ENCODE measurements around the gene GIMAP5. TPM values are rescaled to one million over a fixed set of nuclear protein-coding genes. Genes with fewer than 3 reads are reported as not detected.

GIMAP5 gene
- total and polyA plus RNA-seq, 2 donors (not counting 3 experiments of a cell fraction or from before 2014, with no cell fraction given): 0.44 to 18.9 TPM

- no peaks in the 10 kb centered on the region for H3K27me3 ChIP-seq (ENCODE audit: control insufficient read depth in 2 of 2, insufficient read depth in 2 of 2, low read length in 2 of 2)
- DNase-seq (ENCODE audit: low read depth, low spot score) (peak; percentile 95), FAIRE-seq (peak; percentile 83)
- intact Hi-C loops (cut with micrococcal nuclease) (loop anchor here (1.0 to 10.0 kb wide), 4 partner anchors 77 to 469 kb away; no protein-coding TSS in a partner anchor), dilution Hi-C loops (cut with MboI; ENCODE audit: extremely low pct_ligation_motif_present, low sequenced_read_pairs) (no loop called here)
- no peaks in the 10 kb centered on the region for H3K79me2 ChIP-seq (ENCODE audit: control insufficient read depth, insufficient read depth, low read length)
- no peaks in the 10 kb centered on the region for H3K36me3 ChIP-seq (ENCODE audit: control insufficient read depth in 2 of 2, extremely low read depth in 1 of 2, insufficient read depth in 2 of 2, low read length in 2 of 2)
- BruUV-seq (replicated peaks): no TSS peak
- H3K4me1 ChIP-seq (ENCODE audit: control insufficient read depth, extremely low read depth, insufficient read depth, low read length): peaks cover 22% of the 10 kb centered on the region
- H3K9me3 ChIP-seq (replicated peaks; ENCODE audit: control insufficient read depth, insufficient read depth, low read length): no peaks in the 10 kb centered on the region
- H2AFZ ChIP-seq (ENCODE audit: low read depth, low read length): no peak overlapping the region
- no peaks in the 10 kb centered on the region for H3K9me1 ChIP-seq (replicated peaks; ENCODE audit: control insufficient read depth, extremely low read depth, insufficient read depth, low read length)
- CTCF ChIA-PET: interaction anchor here (0.6 to 5.1 kb wide), 8 partner anchors 16 to 384 kb away, joined by 3 to 120 read pairs (median 6); partner anchors contain the start of genes GIMAP1 and GIMAP8
- H3K9ac ChIP-seq (replicated peaks; ENCODE audit: extremely low read depth, insufficient read depth, low read length): no peak overlapping the region
- peak overlapping the region; percentile 2 for H3K27ac ChIP-seq (ENCODE audit: insufficient read depth, low read depth, low read length)
- TF ChIP-seq EZH2 (IDR thresholded peaks at IDR 0.05; ENCODE audit: borderline replicate concordance, low read depth, low read length, severe bottlenecking) (no peak), JUN (IDR thresholded peaks at IDR 0.05; ENCODE audit: borderline replicate concordance, insufficient read depth, insufficient read length, low read depth) (peak; percentile 63), GATA2 (IDR thresholded peaks at IDR 0.05; ENCODE audit: insufficient read depth, insufficient read length, low read depth, low read length) (peak; percentile 59), CTCF (IDR thresholded peaks at IDR 0.05; ENCODE audit: extremely low read depth in 1 of 2, insufficient read depth in 1 of 2, low read depth in 1 of 2, low read length in 2 of 2) (peak; percentile 21 to 55), FOS (IDR thresholded peaks at IDR 0.05; ENCODE audit: borderline replicate concordance, insufficient read depth, low read length) (peak; percentile 58)
- TF ChIP-seq, protein P1, sequence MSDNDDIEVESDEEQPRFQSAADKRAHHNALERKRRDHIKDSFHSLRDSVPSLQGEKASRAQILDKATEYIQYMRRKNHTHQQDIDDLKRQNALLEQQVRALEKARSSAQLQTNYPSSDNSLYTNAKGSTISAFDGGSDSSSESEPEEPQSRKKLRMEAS (IDR thresholded peaks at IDR 0.05; ENCODE audit: insufficient read depth, insufficient read length): no peak
- H3K4me3 ChIP-seq (replicated peaks in 1 of 3; ENCODE audit: insufficient read depth in 1 of 3, low read depth in 1 of 3, low read length in 3 of 3): no peak overlapping the region
- POLR2A ChIA-PET: no interaction called here
- no peak overlapping the region for H3K4me2 ChIP-seq (ENCODE audit: insufficient read depth, low read length)
- H4K20me1 ChIP-seq (replicated peaks; ENCODE audit: control insufficient read depth, extremely low read depth, insufficient read depth, low read length): no peaks in the 10 kb centered on the region
Measured at GRCh38 chr7:150753826-150754603, 16.8 kb downstream of the GIMAP5 start.

Measured in endothelial cell of umbilical vein (primary cell).